ENCODE results near the gene POLD2. TPM values are rescaled to one million over a fixed set of nuclear protein-coding genes. Genes with fewer than 3 reads are reported as not detected.

Gene POLD2
- total and polyA plus RNA-seq, 2 of the 8 experiments (the other 6 are each of a cell fraction or from before 2014, with no cell fraction given): 148 to 214 TPM

- CTCF ChIA-PET (ENCODE audit: partially characterized antibody): interaction anchor here (1.1 to 2.4 kb wide), 2 partner anchors 9 to 16 kb away, joined by 4 to 9 read pairs; no protein-coding TSS in a partner anchor
- no peak overlapping the region for H3K56ac ChIP-seq (replicated peaks; ENCODE audit: insufficient read length, low read depth, low read length)
These were observed 17.0 kb upstream of the POLD2 start for GRCh38 chr7:44140341-44140740.

More at GRCh38 chr7:44140341-44140740, 17.0 kb upstream of the POLD2 start:
- TF ChIP-seq NANOG (IDR thresholded peaks at IDR 0.05; ENCODE audit: insufficient read depth, low read depth, low read length, poor library complexity, severe bottlenecking): no peak
- no peak for TF ChIP-seq SP2 (IDR thresholded peaks at IDR 0.05; ENCODE audit: low read length)
- TF ChIP-seq TCF12 (IDR thresholded peaks at IDR 0.05; ENCODE audit: low read depth, low read length): no peak
- no peak for TF ChIP-seq RAD21 (IDR thresholded peaks at IDR 0.05 in 1 of 2, conservative IDR thresholded peaks at IDR 0.05 in 1 of 2; ENCODE audit: low read depth in 2 of 2, low read length in 2 of 2)
- no peak for TF ChIP-seq KDM5A (IDR thresholded peaks at IDR 0.05; ENCODE audit: low read length)
- POLR2A ChIA-PET (ENCODE audit: partially characterized antibody): interaction anchor here (0.9 to 1.2 kb wide), 5 partner anchors 9 to 71 kb away, joined by 3 read pairs; partner anchors contain the start of gene GCK
- Histone ChIP-seq H3K36me3 (ENCODE audit: control insufficient read depth in 2 of 4, insufficient read depth in 4 of 4, low read length in 3 of 4) (no peaks in the 10 kb centered on the region), H3K4ac (replicated peaks; ENCODE audit: insufficient read length, low read depth, low read length) (no peak overlapping the region), H2BK12ac (ENCODE audit: low read depth, low read length) (no peak overlapping the region), H2BK20ac (ENCODE audit: low read length) (no peak overlapping the region), H3K4me3 (ENCODE audit: extremely low read depth in 1 of 4, insufficient read depth in 2 of 4, low read depth in 3 of 4, low read length in 4 of 4) (no peak overlapping the region), H3K79me2 (ENCODE audit: control insufficient read depth in 1 of 2, insufficient read depth in 2 of 2, low read length in 2 of 2) (no peaks in the 10 kb centered on the region), H3K4me2 (ENCODE audit: insufficient read depth in 1 of 2, low read depth in 2 of 2, low read length in 2 of 2) (no peak overlapping the region), H3K27ac (ENCODE audit: low read depth, low read length) (no peak overlapping the region), H2BK120ac (replicated peaks; ENCODE audit: low read depth, low read length) (no peak overlapping the region), H3K14ac (ENCODE audit: insufficient read length) (no peak overlapping the region), H2AK5ac (ENCODE audit: low read depth, low read length) (no peak overlapping the region), H3K9ac (replicated peaks in 1 of 4; ENCODE audit: extremely low read depth in 1 of 4, low read depth in 3 of 4, low read length in 3 of 4) (no peak overlapping the region), H3K23ac (ENCODE audit: insufficient read length) (no peak overlapping the region), H2BK5ac (ENCODE audit: low read depth, low read length) (no peak overlapping the region), H3K18ac (ENCODE audit: extremely low read depth, low read length) (no peak overlapping the region), H4K5ac (ENCODE audit: insufficient read length, low read depth, low read length) (no peak overlapping the region), H3K9me3 (ENCODE audit: insufficient read depth in 2 of 2, low read depth in 1 of 2, low read length in 1 of 2) (no peaks in the 10 kb centered on the region), H4K8ac (ENCODE audit: extremely low read depth, insufficient read depth, low read length) (peak overlapping the region; percentile 3; the same call in 1 of the 2 replicates), H3K79me1 (ENCODE audit: low read depth, low read length) (no peaks in the 10 kb centered on the region), H2BK15ac (ENCODE audit: low read length) (no peak overlapping the region), H3K23me2 (ENCODE audit: low read depth, low read length) (peaks cover under 1% of the 10 kb centered on the region; the same call in 1 of the 2 replicates), H3K4me1 (replicated peaks in 1 of 4; ENCODE audit: control insufficient read depth in 3 of 4, insufficient read depth in 4 of 4, low read length in 3 of 4) (peaks cover 0 to 5% (median 2%) of the 10 kb centered on the region in 4 experiments; a peak in 3 of 7 replicates), H2AFZ (ENCODE audit: low read length) (no peak overlapping the region), H3K27me3 (replicated peaks in 1 of 4; ENCODE audit: control insufficient read depth in 3 of 4, extremely low read depth in 1 of 4, insufficient read depth in 3 of 4, low read length in 3 of 4) (peaks cover 8 to 15% (median 14%) of the 10 kb centered on the region in 4 experiments), H4K91ac (replicated peaks; ENCODE audit: insufficient read length, low read length) (no peak overlapping the region), H4K20me1 (replicated peaks in 1 of 2; ENCODE audit: control insufficient read depth in 1 of 2, insufficient read depth in 2 of 2, low read length in 2 of 2) (peaks cover 0 to 2% of the 10 kb centered on the region in 2 experiments)
- DNase-seq (ENCODE audit: low read depth in 1 of 2, low spot score in 2 of 2) (no peak), FAIRE-seq (no peak)
- 93% methylated on average over 10 of the region's 10 CpGs; no CpG with 5 or more reads in 1 of the 2 experiments for WGBS, 2 experiments (ENCODE audit: extremely low coverage in 1 of 2, insufficient coverage in 1 of 2, insufficient read length in 1 of 2, insufficient replicate concordance in 2 of 2, low coverage in 1 of 2, low lambda C conversion rate in 2 of 2, missing lambda C conversion rate in 1 of 2)

Measured in H1 (cell line).